Caco-2 (cell line): ENCODE data around the gene PAM16. TPM values are rescaled to one million over a fixed set of nuclear protein-coding genes. Genes with fewer than 3 reads are reported as not detected.
A peak's percentile ranks its signal among the peaks of the same experiment; 100 is the strongest.

Source experiments
- BruUV-seq: library from RNA; stranded (reverse); fragments of 400-500 nt; replicated peaks from 2 replicates; lab custom pipeline; 2021; lab: Mats Ljungman, UMichigan
- CTCF ChIA-PET: fragments of 300-600 bp; sonication (Branson Sonifier 250); formaldehyde crosslinking; loops from one replicate; lab custom pipeline; 2022; ENCODE audit warnings: antibody characterized with exemption; lab: Charles Lee
- POLR2A ChIA-PET: fragments of 300-600 bp; sonication (Branson Sonifier 250); formaldehyde crosslinking; loops from one replicate; lab custom pipeline; 2022; ENCODE audit warnings: antibody characterized with exemption; lab: Charles Lee
- DNase-seq, 2 experiments: peaks; one replicate each; pipeline versions ENCODE4 v3.0.0 to v3.0.0-alpha.2; 2020 to 2022
- H3K27me3 ChIP-seq: replicated peaks from 2 replicates; pipeline ENCODE4 v1.6.0; 2011; ENCODE audit warnings: low read length; ENCODE audit not compliant: control insufficient read depth, insufficient read depth
- H3K36me3 ChIP-seq: 2 replicates; pipeline ENCODE4 v1.5.1; 2011; ENCODE audit warnings: low read length; ENCODE audit not compliant: control insufficient read depth, insufficient read depth
- H3K4me1 ChIP-seq: fragments of 250-450 bp; sonication (Bioruptor Pico); 2 replicates; pipeline ENCODE4 v1.5.1; 2020; ENCODE audit warnings: mild to moderate bottlenecking
- H3K4me3 ChIP-seq: 2 replicates; pipeline ENCODE4 v1.5.1; 2011; ENCODE audit warnings: low read depth, mild to moderate bottlenecking, control low read depth, low read length
- H3K9me3 ChIP-seq: fragments of 250-450 bp; sonication (Bioruptor Pico); 2 replicates; pipeline ENCODE4 v1.5.1; 2020; ENCODE audit warnings: mild to moderate bottlenecking, moderate library complexity
- H3K27ac Mint-ChIP-seq: one replicate; pipeline ENCODE4 v1.8.0; 2022; ENCODE audit warnings: mixed read lengths; ENCODE audit not compliant: unreplicated experiment
- H3K27me3 Mint-ChIP-seq: one replicate; pipeline ENCODE4 v1.8.0; 2022; ENCODE audit warnings: mixed read lengths; ENCODE audit not compliant: insufficient read depth, unreplicated experiment
- H3K36me3 Mint-ChIP-seq: one replicate; pipeline ENCODE4 v1.8.0; 2022; ENCODE audit warnings: mild to moderate bottlenecking, mixed read lengths; ENCODE audit not compliant: insufficient read depth, unreplicated experiment
- H3K4me1 Mint-ChIP-seq: one replicate; pipeline ENCODE4 v1.8.0; 2022; ENCODE audit warnings: low read depth, mixed read lengths; ENCODE audit not compliant: unreplicated experiment
- H3K4me3 Mint-ChIP-seq: one replicate; pipeline ENCODE4 v1.8.0; 2022; ENCODE audit warnings: mild to moderate bottlenecking, moderate library complexity, mixed read lengths; ENCODE audit not compliant: unreplicated experiment
- H3K9me3 Mint-ChIP-seq: one replicate; pipeline ENCODE4 v1.8.0; 2022; ENCODE audit warnings: mixed read lengths; ENCODE audit not compliant: unreplicated experiment
- CTCF ChIP-seq, 2 experiments: fragments of 200-600 bp in 1 of 2; IDR thresholded peaks; 1 replicate in 1 of 2; 2 replicates in 1 of 2; pipeline versions ENCODE4 v1.5.1 to v1.8.0; 2011 to 2022; ENCODE audit warnings: antibody characterized with exemption in 1 of 2, control low read depth in 1 of 2, inconsistent platforms in 1 of 2, low read depth in 1 of 2, low read length in 1 of 2, mild to moderate bottlenecking in 1 of 2, moderate library complexity in 1 of 2; ENCODE audit not compliant: insufficient read depth in 1 of 2, severe bottlenecking in 1 of 2, unreplicated experiment in 1 of 2
- intact Hi-C: fragments of 100-400 bp; cut with micrococcal nuclease; formaldehyde crosslinking; loops from one replicate; pipeline ENCODE4 v1.10.0; 2022; ENCODE audit not compliant: unreplicated experiment
- total RNA-seq: library from RNA; stranded (reverse); gene quantifications from 2 replicates; pipeline ENCODE4 v1.2.3, GENCODE V29; 2022

PAM16 gene
- total RNA-seq, 1 experiment from 2014 or later = 74.1 TPM

- CTCF ChIA-PET = interaction anchor here (0.6 to 1.8 kb wide), 3 partner anchors 18 to 203 kb away, joined by 3 to 9 read pairs (median 8); no protein-coding TSS in a partner anchor
- Mint-ChIP-seq H3K4me3 (no peak overlapping the region), H3K27me3 (no peaks in the 10 kb centered on the region), H3K27ac (no peak overlapping the region), H3K36me3 (peaks cover 7% of the 10 kb centered on the region), H3K9me3 (no peaks in the 10 kb centered on the region), H3K4me1 (no peaks in the 10 kb centered on the region)
- H3K9me3 ChIP-seq = no peaks in the 10 kb centered on the region
- intact Hi-C loops = no loop called here
- no peak overlapping the region for H3K4me3 ChIP-seq
- H3K27me3 ChIP-seq = no peaks in the 10 kb centered on the region
- DNase-seq = no peak
- TF ChIP-seq CTCF (IDR thresholded peaks at IDR 0.05; ENCODE audit: insufficient read depth in 1 of 2, low read depth in 1 of 2, low read length in 1 of 2, severe bottlenecking in 1 of 2, unreplicated experiment in 1 of 2) = peak in 1 of 2 experiments; percentile 17
- peaks cover 29% of the 10 kb centered on the region for H3K4me1 ChIP-seq
- POLR2A ChIA-PET = interaction anchor here (1.1 kb wide), 1 partner anchor 105 kb away, joined by 11 read pairs; the partner anchor contains the start of gene TFAP4
- H3K36me3 ChIP-seq = no peaks in the 10 kb centered on the region; the same call in 1 of the 2 replicates
- BruUV-seq = no TSS peak
Observed at GRCh38 chr16:4377573-4378154, 26.5 kb upstream of the PAM16 start.

GRCh38 chr16:4376893-4377572 is 25.9 kb upstream of the PAM16 start:
- Histone ChIP-seq H3K36me3 (no peaks in the 10 kb centered on the region; the same call in 1 of the 2 replicates), H3K9me3 (no peaks in the 10 kb centered on the region), H3K27me3 (no peaks in the 10 kb centered on the region), H3K4me3 (no peak overlapping the region), H3K4me1 (peaks cover 36% of the 10 kb centered on the region)
- no peaks in the 10 kb centered on the region for H3K27me3 Mint-ChIP-seq
- intact Hi-C loops = no loop called here
- no peak overlapping the region for H3K4me3 Mint-ChIP-seq
- BruUV-seq = no TSS peak
- H3K9me3 Mint-ChIP-seq = no peaks in the 10 kb centered on the region
- H3K36me3 Mint-ChIP-seq = peaks cover 7% of the 10 kb centered on the region
- no peak for DNase-seq
- H3K4me1 Mint-ChIP-seq = no peaks in the 10 kb centered on the region
- no peak for TF ChIP-seq CTCF (IDR thresholded peaks at IDR 0.05; ENCODE audit: insufficient read depth in 1 of 2, low read depth in 1 of 2, low read length in 1 of 2, severe bottlenecking in 1 of 2, unreplicated experiment in 1 of 2)
- H3K27ac Mint-ChIP-seq = no peak overlapping the region
- ChIA-PET CTCF (interaction anchor here (0.6 to 1.8 kb wide), 2 partner anchors 26 to 203 kb away, joined by 3 to 8 read pairs; no protein-coding TSS in a partner anchor), POLR2A (no interaction called here)

GRCh38 chr16:4376126-4376892 is 25.2 kb upstream of the PAM16 start:
- POLR2A ChIA-PET = no interaction called here
- no peaks in the 10 kb centered on the region for H3K27me3 Mint-ChIP-seq
- no peaks in the 10 kb centered on the region for H3K4me1 Mint-ChIP-seq
- Histone ChIP-seq H3K4me3 (no peak overlapping the region), H3K27me3 (no peaks in the 10 kb centered on the region), H3K9me3 (no peaks in the 10 kb centered on the region), H3K4me1 (peaks cover 37% of the 10 kb centered on the region), H3K36me3 (no peaks in the 10 kb centered on the region; the same call in 1 of the 2 replicates)
- BruUV-seq = no TSS peak
- no peaks in the 10 kb centered on the region for H3K9me3 Mint-ChIP-seq
- no peak for DNase-seq
- TF ChIP-seq CTCF (IDR thresholded peaks at IDR 0.05; ENCODE audit: insufficient read depth in 1 of 2, low read depth in 1 of 2, low read length in 1 of 2, severe bottlenecking in 1 of 2, unreplicated experiment in 1 of 2) = no peak
- no peak overlapping the region for H3K27ac Mint-ChIP-seq
- H3K36me3 Mint-ChIP-seq = peaks cover 7% of the 10 kb centered on the region
- no peak overlapping the region for H3K4me3 Mint-ChIP-seq
- intact Hi-C loops = no loop called here
- CTCF ChIA-PET = no interaction called here
